HG03139 (cell line): ENCODE results near the gene NIPA2.
"Not testable (repeated sequence)": the region's sequence is repeated elsewhere in the genome, so short reads cannot be mapped to it uniquely, and the experiment has no call there.

Experiments used
- ATAC-seq: cut with Tn5 transposase; IDR thresholded peaks from one replicate; pipeline ENCODE4 v1.9.1; 2021; ENCODE audit not compliant: unreplicated experiment

The NIPA2 gene

DNA sequence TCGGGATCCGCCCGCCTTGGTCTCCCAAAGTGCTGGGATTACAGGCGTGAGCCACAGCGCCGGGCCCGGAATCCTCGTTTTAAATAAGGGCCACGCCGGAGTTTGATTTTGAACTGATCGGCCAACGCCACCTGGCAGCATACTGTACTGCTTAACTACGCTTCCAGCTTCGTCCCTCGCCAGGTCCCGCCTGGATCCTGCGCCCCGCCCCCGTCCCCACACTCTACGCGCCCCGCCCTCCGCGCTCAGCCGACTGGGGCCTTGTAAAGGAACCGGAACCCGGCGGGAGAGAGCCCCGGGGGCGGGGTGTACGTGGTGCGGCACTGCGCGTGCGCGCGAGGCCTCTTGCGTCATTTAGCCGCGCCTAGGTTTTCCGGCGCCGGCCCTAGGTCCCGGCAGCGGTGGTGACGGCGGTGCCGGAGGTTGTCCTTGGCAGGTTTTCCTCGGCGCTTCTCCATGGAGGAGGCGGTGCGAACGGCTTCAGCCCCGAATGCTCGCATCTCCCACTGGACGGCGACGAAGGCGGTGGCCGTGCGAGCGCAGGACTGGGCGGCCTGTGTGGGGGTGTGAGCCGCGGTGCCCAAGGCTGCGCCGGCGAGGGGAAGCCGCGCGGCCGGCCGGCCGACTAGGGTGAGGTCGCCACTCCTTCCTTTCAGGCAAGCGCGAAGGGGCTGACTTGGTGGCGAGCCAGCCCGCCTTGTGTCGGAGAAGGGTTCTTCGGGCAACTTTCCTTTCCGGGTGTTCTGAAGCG is at the start of gene NIPA2:
TSS of gene NIPA2 (plus strand) at position 375 of the 751 bp plus-strand sequence. CDS start 13,066 bp downstream, outside the sequence.
- peak; percentile 73 for ATAC-seq

DNA sequence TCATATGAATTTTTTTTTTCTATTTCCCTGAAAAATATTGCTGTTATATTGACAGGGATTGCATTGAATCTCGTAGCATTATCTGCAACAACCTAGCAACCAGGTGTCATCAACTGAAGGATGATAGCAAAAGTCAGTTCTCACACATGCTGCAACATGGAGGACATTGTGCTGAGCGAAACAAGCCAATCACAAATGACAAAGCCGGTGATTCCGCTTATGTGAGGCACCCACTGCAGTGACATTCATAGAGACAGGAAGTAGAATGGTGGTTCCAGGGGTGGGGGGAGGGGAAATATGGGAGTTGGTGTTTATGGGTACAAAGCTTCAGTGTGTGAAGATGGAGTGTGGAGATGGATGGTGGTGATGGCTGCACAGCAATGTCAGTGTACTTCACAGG is 44.4 kb upstream of the NIPA2 start:
- no peak for ATAC-seq

DNA sequence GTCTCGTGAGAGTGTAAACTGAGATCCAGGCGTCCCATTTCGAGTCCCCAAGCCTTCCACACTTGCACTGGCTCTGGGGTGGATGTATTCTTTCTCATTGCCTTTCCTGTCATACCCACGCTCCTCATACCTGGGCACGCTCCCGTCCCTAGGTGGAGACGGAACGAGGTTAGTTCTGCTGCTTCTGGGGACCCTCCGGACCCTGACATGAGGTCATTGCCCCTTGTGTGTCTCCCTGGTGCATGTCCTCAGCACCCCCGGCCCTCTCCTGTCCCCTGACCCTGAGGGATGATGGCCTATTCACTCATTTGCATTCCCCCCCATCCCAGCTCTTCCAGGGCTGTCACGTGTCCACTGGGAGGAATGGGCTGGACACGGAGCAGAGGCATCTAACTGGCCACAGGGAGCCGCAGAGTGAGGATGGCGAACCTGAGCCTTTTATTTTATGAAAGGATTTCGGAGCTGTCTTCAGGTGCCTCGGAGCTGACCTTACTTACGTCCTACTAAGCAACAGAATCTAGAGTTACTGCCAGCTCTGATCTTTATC is 43.8 kb upstream of the NIPA2 start:
- no peak for ATAC-seq

DNA sequence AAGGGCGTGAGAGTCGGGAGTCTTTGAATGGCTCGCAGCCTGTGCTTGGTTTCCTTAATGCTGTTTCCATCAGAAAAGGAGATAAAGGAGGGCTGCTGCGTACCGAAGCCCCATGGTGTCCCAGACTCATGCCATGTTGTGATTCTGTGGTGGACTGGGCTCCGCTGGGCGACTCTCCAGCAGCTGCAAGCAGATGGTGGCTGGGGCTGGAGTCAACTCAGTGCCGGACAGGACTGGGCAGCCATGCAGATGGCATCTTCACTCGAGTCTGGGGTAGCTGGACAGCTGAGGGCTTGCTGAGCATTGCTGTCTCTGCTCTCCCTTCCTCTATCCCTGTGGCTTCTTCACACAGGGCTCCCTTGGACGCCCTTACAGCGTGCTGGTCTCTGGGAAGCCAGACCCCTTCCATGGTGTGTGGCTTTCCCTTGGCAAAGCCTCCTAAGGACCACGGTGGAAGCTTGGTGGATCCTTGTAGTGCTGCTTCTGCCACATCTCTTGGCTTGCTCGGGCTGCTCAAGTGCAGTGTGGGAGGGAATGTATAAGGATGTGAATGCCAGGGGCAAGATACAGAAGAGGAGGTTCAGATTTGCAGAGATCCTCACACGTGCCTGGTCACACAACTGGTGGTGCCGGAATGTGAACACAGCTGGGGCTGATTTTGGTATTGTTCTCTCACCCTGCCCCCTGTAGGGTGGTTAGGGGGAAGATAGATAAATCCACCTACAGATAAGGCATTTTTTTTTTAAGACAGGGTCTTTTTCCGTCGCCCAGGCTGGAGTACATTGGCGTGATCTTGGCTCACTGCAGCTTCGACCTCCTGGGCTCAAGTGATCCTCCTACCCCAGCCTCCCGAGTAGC is 43.0 kb upstream of the NIPA2 start:
- ATAC-seq: no peak

DNA sequence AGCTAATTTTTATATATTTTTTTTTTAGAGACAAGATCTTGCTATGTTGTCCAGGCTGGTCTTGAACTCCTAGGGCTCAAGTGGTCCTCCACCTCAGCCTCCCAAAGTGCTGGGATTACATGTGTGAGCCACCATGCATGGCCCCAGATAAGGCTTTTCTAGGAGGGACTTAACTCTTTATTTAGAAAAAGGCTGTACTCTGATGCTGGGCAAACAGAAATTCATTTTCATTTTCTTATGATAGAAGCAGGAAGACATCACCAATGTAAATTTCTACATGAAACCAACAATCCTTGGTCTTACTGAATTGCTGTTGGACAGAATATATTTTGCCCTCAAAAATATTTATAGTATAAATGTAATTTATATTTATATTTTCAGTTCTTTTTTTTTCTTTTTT is 42.4 kb upstream of the NIPA2 start:
- ATAC-seq: no peak

DNA sequence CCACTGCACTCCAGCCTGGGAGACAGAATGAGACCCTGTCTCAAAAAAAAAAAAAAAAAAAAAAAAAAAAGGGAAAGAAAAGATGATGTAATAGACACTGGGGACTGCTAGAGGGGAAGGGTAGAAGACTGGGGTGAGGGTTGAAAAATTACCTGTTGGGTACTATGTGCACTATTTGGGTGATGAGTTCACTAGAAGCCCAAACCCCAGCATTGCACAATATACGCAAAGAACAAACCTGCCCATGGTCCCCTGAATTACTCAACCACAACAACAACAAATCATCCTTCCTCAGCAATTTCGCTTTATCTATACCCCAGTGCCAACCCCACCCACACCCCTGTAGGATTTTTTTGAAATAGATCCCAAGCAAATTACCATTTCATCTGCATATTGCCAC is 38.6 kb upstream of the NIPA2 start:
- ATAC-seq: no peak

DNA sequence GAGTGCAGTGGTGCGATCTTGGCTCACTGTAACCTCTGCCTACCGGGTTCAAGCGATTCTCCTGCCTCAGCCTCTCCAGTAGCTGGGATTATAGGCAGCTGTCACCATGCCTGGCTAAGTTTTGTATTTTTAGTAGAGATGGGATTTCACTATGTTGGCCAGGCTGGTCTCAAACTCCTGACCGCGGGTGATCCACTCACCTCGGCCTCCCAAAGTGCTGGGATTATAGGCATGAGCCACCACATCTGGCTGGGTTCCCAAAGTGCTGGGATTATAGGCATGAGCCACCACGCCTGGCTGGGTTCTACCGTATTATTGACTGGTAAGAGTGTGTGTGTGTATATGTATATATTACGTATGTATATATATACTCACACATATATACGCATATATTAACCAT is 35.5 kb upstream of the NIPA2 start:
- ATAC-seq: not testable (repeated sequence)

DNA sequence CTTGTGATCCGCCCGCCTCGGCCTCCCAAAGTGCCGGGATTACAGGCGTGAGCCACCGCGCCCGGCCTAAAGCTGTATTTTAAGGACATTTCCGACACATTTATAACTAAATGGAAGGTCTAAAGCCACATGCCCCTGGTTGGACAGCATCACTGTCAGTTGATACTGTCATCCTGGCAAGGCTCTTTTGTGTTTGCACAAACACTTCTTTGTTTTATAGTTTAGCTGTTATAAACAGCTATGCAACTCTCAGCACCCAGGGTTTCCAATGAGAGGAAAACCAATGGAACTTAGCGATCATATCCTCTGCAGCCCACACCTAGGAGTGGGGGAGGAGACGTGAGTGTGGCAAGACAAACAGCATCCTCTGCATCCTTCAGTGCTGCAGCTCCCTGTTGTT is 32.3 kb upstream of the NIPA2 start:
- no peak for ATAC-seq

DNA sequence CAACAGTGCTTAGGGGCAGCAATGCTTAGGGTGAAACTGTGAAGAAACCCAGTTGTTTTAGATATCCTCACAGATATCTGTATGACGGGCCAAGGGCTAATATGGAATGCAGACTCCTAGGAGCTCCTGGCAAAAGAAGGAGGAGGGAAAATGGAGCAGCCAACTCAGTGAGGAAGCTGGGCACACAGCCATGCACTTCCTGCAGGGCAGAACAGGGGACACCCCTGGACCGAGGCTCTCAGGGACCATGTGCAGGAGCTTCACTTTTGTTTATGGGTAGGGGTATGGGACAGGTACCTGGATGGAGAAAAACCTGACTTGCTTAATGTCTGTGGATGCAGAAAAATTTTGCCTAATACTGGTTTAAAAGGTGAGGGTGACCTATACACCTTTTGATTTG is 31.8 kb upstream of the NIPA2 start:
- no peak for ATAC-seq

DNA sequence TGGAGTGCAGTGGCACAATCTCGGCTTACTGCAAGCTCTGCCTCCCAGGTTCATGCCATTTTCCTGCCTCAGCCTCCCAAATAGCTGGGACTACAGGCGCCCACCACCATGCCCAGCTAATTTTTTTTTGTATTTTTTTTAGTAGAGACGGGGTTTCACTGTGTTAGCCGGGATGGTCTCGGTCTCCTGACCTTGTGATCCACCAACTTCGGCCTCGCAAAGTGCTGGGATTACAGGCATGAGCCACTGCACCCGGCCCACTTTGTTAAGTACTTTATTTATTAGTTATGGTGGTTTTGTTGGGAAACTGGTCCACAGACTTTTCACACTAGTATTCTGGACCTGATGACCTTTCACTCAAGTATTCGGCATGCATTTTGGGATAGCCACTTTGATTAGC is 30.6 kb upstream of the NIPA2 start:
- not testable (repeated sequence) for ATAC-seq

DNA sequence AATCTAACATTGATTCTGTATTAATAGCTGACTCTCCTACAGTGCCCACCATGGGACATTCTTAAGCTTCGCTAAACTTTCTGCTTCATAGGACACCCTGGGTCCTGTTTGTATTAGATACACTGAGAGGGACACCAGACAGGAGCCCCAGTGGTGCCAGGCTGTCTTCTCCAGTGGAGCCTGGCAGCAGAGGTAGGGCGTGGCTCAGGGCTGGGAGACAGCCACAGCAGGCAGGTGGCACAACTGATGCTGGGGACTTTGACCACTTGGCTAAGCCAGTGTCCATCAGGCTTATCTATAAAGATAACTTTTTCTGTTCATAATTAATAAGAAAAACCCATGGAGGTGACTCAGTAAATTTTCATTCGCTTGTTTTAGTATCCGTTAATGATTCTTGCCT is 30.2 kb upstream of the NIPA2 start:
- ATAC-seq: no peak

DNA sequence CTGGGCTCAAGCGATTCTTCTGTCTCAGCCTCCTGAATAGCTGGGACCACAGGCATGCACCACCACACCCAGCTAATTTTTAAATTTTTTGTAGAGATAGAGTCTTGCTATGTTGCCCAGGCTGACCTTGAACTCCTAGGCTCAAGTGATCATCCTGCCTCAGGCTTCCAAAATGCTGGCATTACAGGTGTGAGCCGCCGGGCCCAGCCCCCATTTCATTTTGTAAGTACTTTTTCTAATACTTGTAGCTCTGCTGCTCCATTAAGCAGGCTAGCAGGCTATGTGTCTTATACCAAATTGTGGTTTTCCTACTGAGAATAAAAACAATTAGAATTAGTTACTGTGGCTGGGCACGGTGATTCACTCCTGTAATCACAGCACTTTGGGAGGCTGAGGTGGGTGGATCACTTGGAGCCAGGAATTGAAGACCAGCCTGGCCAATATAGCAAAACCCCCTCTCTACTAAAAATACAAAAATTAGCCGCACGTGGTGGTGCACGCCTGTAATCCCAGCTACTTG is 29.6 kb upstream of the NIPA2 start:
- ATAC-seq: no peak

DNA sequence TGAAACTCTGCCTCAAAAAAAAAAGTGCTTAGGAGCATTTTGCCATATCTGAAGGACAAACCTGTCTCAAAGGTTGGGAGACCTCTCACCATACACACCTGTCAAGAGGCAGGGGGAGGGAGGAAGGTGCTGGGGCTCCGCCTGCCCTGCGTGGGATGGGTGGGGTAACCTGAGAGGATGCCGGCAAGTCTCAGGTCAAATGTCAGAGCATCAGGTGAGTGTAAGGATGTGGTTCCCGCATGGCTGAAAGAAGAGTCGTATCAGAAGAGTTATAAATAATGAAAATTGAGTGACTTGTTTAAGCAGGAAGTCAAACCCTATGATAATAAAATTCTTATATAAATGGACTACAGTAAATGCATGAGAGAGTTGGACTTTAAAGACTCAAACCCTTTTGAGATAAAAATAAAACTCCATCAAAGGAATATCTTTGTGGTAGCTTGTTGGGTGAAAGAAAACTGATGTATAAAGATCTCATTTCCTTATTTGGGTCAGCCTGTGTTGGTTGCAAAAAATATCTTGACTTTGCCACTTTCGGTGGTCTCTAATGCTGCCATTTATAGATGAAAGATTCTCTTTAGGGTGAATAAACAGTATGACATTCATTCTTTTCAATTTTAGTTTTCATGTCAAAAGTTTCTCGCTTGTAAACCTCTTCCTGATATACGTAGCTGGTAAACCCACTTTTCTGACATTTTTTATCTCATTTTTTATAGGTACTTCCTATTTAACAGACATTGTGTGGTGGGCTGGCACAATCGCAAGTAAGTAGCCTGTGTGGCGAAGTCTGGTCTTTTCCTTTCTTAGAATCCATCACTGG is 28.2 kb upstream of the NIPA2 start:
- ATAC-seq: no peak

DNA sequence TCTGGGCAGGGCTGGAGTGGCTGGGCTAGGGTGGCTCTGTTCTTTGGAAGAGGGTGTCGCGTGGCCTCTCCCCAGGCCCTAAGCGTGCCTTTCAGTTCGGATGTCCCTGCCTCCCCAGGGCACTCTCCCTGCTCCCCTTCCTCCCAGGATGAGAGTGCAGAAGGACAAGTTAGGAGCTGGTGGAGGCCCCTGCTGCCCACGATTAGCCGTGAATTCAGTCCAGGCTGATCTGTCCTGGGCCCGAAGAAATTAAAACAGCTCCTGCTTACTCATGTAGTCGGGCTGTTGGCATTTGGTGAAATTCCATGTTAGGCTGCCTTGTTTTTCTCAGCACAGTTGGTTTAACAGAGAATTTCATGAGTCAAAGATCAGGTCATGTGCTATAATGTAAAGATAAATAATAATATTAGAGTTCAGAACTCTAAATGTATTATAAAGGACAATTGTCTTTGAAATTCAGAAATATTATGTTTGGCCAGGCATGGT is 27.6 kb upstream of the NIPA2 start:
- no peak for ATAC-seq

DNA sequence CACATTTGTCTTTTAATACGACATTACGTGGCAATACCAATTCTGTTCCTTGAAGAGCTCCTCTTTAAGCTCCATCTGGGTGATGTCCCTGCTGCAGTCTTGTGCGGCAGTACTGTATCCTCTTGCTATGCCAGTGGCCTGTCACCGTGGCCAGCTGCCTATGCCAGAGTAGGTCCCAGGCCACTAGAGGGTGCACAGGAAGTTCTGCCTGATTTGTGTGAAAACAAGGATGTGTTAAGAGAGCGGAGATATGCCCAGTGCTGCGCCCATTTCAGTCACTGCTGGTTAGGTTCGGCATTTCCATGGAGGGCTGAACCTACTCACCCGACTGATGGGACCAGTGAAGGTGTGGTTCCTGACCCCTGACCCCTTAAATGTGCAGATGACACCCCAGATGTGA is 26.8 kb upstream of the NIPA2 start:
- ATAC-seq: no peak

DNA sequence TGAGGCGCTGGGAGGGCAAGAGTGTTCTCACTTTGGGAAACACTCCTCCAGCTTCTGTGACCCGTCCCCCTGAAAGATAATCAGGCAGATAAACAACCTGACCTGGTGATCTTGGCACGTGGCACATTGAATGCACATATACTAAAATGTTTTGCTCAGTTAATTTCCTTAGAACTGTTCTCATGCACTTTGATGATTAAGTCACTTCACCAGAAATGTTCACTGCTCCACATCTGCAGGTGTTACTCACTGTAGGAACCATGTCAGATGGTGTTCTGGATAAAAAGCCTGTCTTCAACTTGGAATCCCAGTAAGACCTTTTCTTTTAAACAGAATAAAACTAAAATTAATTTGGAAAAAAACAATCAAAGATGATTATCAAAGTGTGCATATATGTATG is 24.6 kb upstream of the NIPA2 start:
- no peak for ATAC-seq

DNA sequence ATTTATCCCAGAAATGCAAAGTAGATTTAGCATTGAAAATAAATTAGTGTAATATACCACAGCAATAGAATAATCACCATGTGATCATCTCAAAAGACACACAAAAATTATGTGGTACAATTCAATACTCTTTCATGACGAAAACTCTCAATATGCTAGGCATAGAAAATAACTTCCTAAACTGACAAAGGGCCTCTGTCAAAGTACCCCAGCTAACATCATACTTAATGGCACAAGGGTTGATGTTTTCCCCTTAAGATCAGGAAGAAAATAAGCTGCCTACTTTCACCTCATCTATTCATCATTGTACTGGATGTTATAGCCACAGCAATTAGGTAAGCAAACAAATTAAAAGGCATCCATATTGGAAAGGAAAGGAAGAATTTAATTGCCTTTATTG is 22.7 kb upstream of the NIPA2 start:
- no peak for ATAC-seq

DNA sequence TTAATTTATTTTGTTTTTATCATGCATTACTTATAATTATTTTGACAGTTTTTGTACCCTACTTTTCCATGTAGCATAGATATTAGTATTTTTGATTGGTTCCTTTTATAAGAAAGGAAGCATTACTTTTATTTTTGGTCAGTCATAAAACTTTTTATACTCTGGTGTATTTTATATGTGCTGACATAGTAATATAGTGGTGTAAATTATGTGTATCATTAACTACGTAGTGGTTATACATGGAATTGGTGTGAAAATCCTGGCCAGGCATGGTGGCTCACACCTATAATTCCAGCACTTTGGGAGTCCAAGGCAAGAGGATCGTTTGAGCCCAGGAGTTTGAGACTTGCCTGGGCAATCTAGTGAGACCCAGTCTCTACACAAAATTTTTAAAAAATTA is 18.8 kb upstream of the NIPA2 start:
- ATAC-seq: no peak

DNA sequence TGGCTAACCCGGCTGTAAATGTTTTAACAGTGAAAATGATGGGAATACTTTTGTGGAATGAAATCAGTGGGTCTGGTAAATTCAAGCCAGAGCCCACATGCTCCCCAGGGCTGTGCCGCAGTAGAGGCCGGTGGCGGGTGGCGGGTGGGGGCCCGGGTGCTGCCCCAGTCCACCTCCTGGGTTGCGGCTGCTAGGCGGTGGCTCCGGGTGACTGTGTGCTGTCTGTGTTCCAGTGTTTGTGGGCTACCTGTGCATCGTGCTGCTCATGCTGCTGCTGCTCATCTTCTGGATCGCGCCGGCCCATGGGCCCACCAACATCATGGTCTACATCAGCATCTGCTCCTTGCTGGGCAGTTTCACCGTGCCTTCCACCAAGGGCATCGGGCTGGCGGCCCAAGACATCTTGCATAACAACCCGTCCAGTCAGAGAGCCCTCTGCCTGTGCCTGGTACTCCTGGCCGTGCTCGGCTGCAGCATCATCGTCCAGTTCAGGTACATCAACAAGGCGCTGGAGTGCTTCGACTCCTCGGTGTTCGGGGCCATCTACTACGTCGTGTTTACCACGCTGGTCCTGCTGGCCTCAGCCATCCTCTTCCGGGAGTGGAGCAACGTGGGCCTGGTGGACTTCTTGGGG is 14.9 kb upstream of the NIPA2 start:
- ATAC-seq: no peak

DNA sequence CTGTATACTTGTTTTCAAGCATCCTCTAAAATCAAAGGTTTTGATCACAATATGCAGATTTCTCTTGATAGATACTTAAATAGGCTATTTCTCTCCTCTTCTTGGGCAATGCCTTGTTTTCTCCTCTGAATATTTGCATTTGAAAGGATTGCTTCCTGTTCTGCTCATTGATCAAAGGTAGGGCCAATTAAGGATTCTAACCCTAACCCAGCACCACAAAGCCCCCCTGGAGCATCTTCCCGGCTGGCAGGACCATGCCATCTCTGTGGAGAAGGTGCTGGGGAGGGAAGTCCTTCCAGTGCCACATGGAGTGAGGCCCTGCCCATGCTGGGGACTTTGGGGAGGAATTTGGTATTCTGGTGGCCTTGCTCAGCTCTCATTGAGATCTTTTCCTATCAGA is 11.3 kb upstream of the NIPA2 start:
- no peak for ATAC-seq
